ENCODE measurements around the gene GNG4. TPM values are rescaled to one million over a fixed set of nuclear protein-coding genes. Genes with fewer than 3 reads are reported as not detected.

Gene GNG4
- total and polyA plus RNA-seq, 2 of the 4 experiments (the other 2 are of a cell fraction), result 0.18 to 0.29 TPM

DNA sequence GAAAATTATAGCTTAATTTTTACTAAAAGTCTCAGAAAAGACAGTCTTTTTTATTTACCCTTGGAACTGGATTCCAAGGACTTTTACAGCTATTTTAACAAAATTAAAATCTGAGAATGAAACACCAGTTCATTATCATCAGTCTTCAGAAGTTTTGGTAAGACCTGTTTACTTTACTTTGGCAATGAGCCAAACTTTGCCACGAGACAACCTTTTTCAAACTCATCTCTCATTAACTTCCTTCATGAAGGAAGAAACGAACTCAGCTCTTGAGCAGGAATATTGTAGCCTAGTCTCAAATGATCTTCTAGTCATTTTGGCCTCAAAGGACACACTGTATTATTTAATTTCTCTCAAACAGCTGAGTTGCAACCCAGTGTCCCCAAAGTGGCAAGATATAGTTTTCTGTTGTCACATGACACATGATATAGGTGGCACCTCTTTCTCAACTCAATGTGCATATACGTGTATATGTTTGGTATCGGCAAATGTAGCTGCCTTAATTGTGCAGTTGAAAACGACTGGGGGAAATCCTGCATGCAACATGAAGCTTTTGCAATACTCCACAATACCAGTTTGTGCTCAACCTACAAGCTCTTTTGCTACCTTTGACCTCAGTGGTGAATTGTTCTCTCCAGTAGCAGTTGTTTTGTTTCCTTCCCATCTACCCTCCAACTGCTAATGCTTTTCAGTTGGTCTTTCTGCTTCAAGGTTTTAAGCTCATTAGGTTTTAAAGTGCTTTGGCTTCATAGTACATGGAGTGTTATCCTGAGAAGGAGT, 8.4 kb upstream of the GNG4 start (continued):
- TF ChIP-seq BHLHE40 (IDR thresholded peaks at IDR 0.05; ENCODE audit: low read depth, low read length), result no peak

DNA sequence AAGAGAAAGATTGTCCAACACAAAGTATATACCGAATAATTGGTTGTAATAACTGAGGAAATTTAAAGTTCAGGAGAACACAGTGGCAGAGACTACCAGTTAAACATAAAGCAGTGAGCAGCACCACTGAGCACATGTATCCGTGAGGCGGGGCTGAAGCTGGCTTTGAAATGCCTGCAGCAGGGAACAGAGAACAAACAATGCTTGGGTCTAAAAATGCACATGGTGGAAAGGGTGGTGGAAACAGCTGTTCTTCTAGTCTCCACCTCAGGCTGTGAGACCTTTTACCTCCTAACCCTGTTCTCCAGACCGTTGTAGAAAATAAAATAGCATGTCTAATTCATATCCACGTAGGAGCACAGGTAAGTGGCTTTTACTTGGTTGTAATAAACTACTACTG, 7.7 kb upstream of the GNG4 start:
- no peak overlapping the region for H2BK20ac ChIP-seq (ENCODE audit: low read depth, low read length)
- ChIA-PET POLR2A (ENCODE audit: unreplicated experiment) (no interaction called here), CTCF (interaction anchor here (1.1 kb wide), 1 partner anchor 25 kb away, joined by 3 read pairs; no protein-coding TSS in a partner anchor)
- H3K9ac ChIP-seq (ENCODE audit: low read depth, low read length), result no peak overlapping the region
- 100% methylated on average over 1 of the region's 5 CpGs; no CpG with 5 or more reads in 1 of the 2 experiments for WGBS, 2 experiments (ENCODE audit: extremely low coverage in 2 of 2, insufficient read length in 1 of 2)
- H4K5ac ChIP-seq (ENCODE audit: low read depth, low read length), result no peak overlapping the region
- H3K18ac ChIP-seq (ENCODE audit: low read depth, low read length), result no peak overlapping the region
- no peak overlapping the region for H4K91ac ChIP-seq (ENCODE audit: insufficient read depth, low read depth, low read length)
- H3K27ac ChIP-seq (ENCODE audit: insufficient read depth, low read length), result no peak overlapping the region
- H2AK9ac ChIP-seq (replicated peaks; ENCODE audit: low read depth, low read length, poor library complexity), result no peak overlapping the region
- H2BK15ac ChIP-seq (ENCODE audit: low read depth, low read length), result no peak overlapping the region
- peaks cover 9% of the 10 kb centered on the region for H3K27me3 ChIP-seq (ENCODE audit: control insufficient read depth, insufficient read depth, low read length)
- no peak overlapping the region for H3K4ac ChIP-seq (ENCODE audit: low read depth, low read length)
- no peak overlapping the region for H3K4me3 ChIP-seq (ENCODE audit: insufficient read depth, low read depth, low read length)
- H3K36me3 ChIP-seq (ENCODE audit: control insufficient read depth, insufficient read depth, low read length), result no peaks in the 10 kb centered on the region
- H3K4me1 ChIP-seq (ENCODE audit: control insufficient read depth, insufficient read depth, low read length), result no peaks in the 10 kb centered on the region
- H2AK5ac ChIP-seq (ENCODE audit: low read depth, low read length), result no peak overlapping the region
- DNase-seq (no peak), ATAC-seq (ENCODE audit: low read depth) (no peak)
- H3K9me3 ChIP-seq (ENCODE audit: control insufficient read depth, insufficient read depth, low read length), result no peaks in the 10 kb centered on the region; the same call in 1 of the 2 replicates
- no peaks in the 10 kb centered on the region for H3K9me1 ChIP-seq (ENCODE audit: insufficient read depth, low read length)
- H2AFZ ChIP-seq (replicated peaks; ENCODE audit: low read length, poor library complexity), result no peak overlapping the region
- in situ Hi-C loops (cut with MboI; ENCODE audit: low sequenced_read_pairs), result no loop called here
- H4K8ac ChIP-seq (ENCODE audit: low read depth in 2 of 2, low read length in 2 of 2), result no peak overlapping the region
- no peak overlapping the region for H3K23ac ChIP-seq (ENCODE audit: low read depth, low read length)
- dilution Hi-C loops (cut with HindIII; ENCODE audit: low sequenced_read_pairs, unreplicated experiment), result no loop called here
- no TSS peak for BruUV-seq (replicated peaks)
- no peak overlapping the region for H2BK5ac ChIP-seq (ENCODE audit: low read depth, low read length, poor library complexity, severe bottlenecking)
- H3K79me1 ChIP-seq (ENCODE audit: low read depth in 1 of 2, low read length in 2 of 2), result no peaks in the 10 kb centered on the region
- H3K56ac ChIP-seq (ENCODE audit: extremely low read depth, insufficient read depth, low read length), result no peak overlapping the region
- intact Hi-C loops (cut with micrococcal nuclease), result no loop called here
- TF ChIP-seq MXI1 (IDR thresholded peaks at IDR 0.05; ENCODE audit: borderline replicate concordance, low read depth, low read length), result no peak
- TF ChIP-seq BHLHE40 (IDR thresholded peaks at IDR 0.05; ENCODE audit: low read depth, low read length), result no peak
- TF ChIP-seq RFX5 (IDR thresholded peaks at IDR 0.05; ENCODE audit: low read depth, low read length), result no peak
- TF ChIP-seq MAFK (IDR thresholded peaks at IDR 0.05; ENCODE audit: low read depth, low read length), result no peak
- no peak for TF ChIP-seq CHD1 (IDR thresholded peaks at IDR 0.05; ENCODE audit: low read depth, low read length)
- H2BK120ac ChIP-seq (ENCODE audit: low read depth, low read length), result no peak overlapping the region
- H3K14ac ChIP-seq (replicated peaks; ENCODE audit: low read depth, low read length), result no peak overlapping the region
- H4K20me1 ChIP-seq (ENCODE audit: insufficient read depth, low read length), result no peaks in the 10 kb centered on the region
- no peak overlapping the region for H3K4me2 ChIP-seq (ENCODE audit: low read depth, low read length)
